Skeletal muscle tissue (tissue), 4 donors: Measurements from ENCODE around the gene NPAS2. TPM values are rescaled to one million over a fixed set of nuclear protein-coding genes. Genes with fewer than 3 reads are reported as not detected.
A peak's percentile ranks its signal among the peaks of the same experiment; 100 is the strongest.

ENCODE experiments used
- H3K27ac ChIP-seq: one replicate; pipeline ENCODE4 v1.7.0; 2013; ENCODE audit warnings: mild to moderate bottlenecking, low read depth, low read length, inconsistent platforms
- H3K27me3 ChIP-seq, 3 donors: one replicate each; pipeline ENCODE4 v1.7.0; 2013; ENCODE audit warnings: low read length in 3 of 3; ENCODE audit not compliant: control insufficient read depth in 3 of 3, insufficient read depth in 3 of 3
- H3K36me3 ChIP-seq, 3 donors: one replicate each; pipeline ENCODE4 v1.7.0; 2013; ENCODE audit warnings: low read length in 3 of 3; ENCODE audit not compliant: control insufficient read depth in 3 of 3, insufficient read depth in 3 of 3
- H3K4me1 ChIP-seq, 3 donors: one replicate each; pipeline ENCODE4 v1.7.0; 2013; ENCODE audit warnings: low read length in 3 of 3, mild to moderate bottlenecking in 3 of 3; ENCODE audit not compliant: control insufficient read depth in 3 of 3, insufficient read depth in 3 of 3
- H3K4me3 ChIP-seq, 3 donors: one replicate each; pipeline ENCODE4 v1.7.0; 2013; ENCODE audit warnings: low read length in 3 of 3
- H3K9ac ChIP-seq, 3 donors: one replicate each; pipeline ENCODE4 v1.7.0; 2013; ENCODE audit warnings: low read length in 3 of 3, mild to moderate bottlenecking in 3 of 3, moderate library complexity in 2 of 3, low read depth in 1 of 3
- H3K9me3 ChIP-seq, 3 donors: one replicate each; pipeline ENCODE4 v1.7.0; 2013; ENCODE audit warnings: low read length in 3 of 3; ENCODE audit not compliant: control insufficient read depth in 3 of 3
- total RNA-seq: library from RNA; depleted of rRNA; stranded (reverse); fragments of >200 nt; gene quantifications from one replicate; pipeline ENCODE4 v1.2.3, GENCODE V29; 2014
- donor health status: Osteomylitis.

Gene NPAS2
- total RNA-seq, 1 donor from 2014 or later = 7.8 TPM

DNA sequence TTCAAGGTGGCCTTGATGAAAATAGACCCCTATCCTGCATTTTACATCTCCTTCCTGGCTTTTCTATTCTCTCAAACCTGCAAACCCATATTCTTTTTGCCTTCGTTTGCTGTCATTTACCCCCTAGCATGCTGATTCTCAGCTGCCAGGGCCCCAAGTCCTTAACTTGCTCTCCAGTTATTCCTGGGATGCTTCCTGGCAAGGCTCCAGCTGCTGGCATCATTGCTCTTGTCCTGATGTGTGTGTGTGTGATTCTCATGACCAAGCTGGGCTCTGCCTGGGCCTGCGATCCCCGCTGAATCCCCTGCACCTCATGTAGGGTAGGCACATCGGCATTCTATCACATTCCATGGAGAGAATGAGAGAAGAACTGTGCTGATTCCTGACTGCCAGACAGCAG is 11.9 kb downstream of the NPAS2 start:
- no peak overlapping the region for H3K27ac ChIP-seq
- H3K27me3 ChIP-seq = no peaks in the 10 kb centered on the region
- peaks cover 13 to 27% (median 20%) of the 10 kb centered on the region in 3 donors for H3K4me1 ChIP-seq
- H3K36me3 ChIP-seq = no peaks in the 10 kb centered on the region
- no peaks in the 10 kb centered on the region for H3K9me3 ChIP-seq
- peak overlapping the region in 1 of 3 donors; percentile 35 for H3K9ac ChIP-seq
- H3K4me3 ChIP-seq = no peak overlapping the region

DNA sequence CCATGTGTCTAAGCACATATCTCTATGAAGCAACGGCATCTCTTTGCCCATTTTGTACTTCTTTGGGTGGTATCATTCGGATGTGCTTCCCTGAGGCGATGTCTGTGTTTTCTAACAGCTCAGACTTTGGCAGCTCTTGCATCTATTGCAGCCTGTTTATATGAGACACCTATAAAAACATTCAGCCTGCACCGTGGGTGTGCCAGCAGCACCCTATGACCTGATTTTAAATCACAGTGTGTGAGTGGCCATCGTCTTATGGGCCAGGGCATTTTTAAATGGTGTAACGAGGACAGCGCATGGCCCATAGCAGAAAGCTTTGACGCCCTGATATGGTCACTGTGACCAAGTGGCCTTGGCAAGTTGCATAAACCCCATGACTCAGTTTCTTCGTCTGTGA is 12.9 kb downstream of the NPAS2 start:
- Histone ChIP-seq H3K9me3 (no peaks in the 10 kb centered on the region), H3K4me3 (no peak overlapping the region), H3K9ac (peak overlapping the region in 2 of 3 donors; percentile 1 to 35), H3K4me1 (peaks cover 13 to 25% (median 22%) of the 10 kb centered on the region in 3 donors), H3K36me3 (no peaks in the 10 kb centered on the region), H3K27ac (peak overlapping the region; percentile 5), H3K27me3 (no peaks in the 10 kb centered on the region)

DNA sequence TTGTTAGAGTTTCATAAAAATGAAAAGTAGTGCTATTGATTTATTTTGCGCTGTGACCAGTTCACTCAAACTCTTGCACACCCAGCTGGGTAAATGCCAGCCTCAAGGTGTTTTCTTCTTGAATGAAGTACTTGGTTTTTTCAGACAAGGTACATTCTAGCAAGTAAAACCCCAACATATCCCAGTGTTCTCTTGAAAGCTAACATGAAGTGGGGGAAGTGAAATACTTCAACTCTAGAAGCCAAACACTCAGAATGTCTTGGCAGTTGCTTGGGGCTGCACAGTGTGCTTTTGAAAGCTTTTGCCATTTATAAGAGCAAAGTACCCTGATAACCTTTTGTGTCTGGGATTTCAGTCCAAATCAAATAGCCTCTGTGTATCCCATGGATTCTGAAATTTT is 13.4 kb downstream of the NPAS2 start:
- Histone ChIP-seq H3K4me3 (no peak overlapping the region), H3K9ac (no peak overlapping the region), H3K4me1 (peaks cover 13 to 25% (median 22%) of the 10 kb centered on the region in 3 donors), H3K27me3 (no peaks in the 10 kb centered on the region), H3K9me3 (no peaks in the 10 kb centered on the region), H3K36me3 (no peaks in the 10 kb centered on the region), H3K27ac (peak overlapping the region; percentile 5)

DNA sequence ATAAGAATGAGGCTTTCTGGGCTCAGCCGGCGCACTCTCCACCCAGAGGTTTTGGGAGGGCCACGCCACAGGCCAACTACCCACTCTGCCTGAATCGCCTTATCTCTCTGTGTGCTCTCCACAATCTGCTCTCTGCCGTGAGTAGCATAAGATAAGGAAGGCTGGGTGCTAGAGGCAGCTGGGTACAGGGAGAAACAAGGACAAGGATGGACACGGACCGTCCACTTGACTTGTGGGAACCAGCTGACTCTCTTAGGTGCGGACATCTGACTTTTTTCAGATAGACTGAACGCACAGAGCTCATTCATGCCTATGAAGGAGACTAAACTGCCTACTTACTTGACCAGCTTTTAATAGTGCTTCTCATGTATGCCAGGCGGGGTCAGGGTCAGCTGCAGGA is 14.3 kb downstream of the NPAS2 start:
- Histone ChIP-seq H3K27me3 (no peaks in the 10 kb centered on the region), H3K4me1 (peaks cover 13 to 25% (median 22%) of the 10 kb centered on the region in 3 donors), H3K9me3 (no peaks in the 10 kb centered on the region), H3K27ac (no peak overlapping the region), H3K4me3 (no peak overlapping the region), H3K36me3 (no peaks in the 10 kb centered on the region), H3K9ac (no peak overlapping the region)

DNA sequence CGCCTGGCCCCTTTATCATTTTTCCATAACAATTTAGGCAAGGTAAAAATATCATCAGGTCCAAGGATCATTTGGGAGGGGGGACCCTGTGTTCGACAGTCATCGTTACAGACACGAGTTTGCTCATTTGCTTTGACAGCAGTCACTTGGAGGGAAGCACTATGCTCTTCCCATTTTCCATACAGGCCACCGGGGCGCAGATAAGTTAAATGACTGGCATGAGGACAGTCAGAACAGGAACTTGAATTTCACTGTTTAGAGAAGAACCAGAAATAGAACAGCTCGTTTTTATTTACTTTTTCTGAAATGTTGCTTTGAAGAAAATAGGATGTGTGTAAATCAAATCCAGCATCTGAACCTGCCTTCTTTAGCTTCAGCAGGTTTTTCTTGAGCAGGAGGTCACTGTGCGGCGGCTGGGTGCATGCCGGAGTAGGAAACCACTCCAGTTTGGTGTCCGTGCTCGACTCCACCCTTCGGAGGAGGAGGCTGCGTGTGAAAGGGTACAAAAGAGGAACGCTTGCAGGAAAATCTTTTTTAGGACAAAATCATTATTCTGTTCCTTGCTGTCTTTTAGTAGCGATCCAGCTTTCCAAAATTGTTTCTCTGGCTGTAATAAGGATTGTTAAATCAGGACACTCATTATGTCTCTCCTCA is 15.2 kb downstream of the NPAS2 start:
- H3K4me3 ChIP-seq = no peak overlapping the region
- H3K4me1 ChIP-seq = peaks cover 13 to 25% (median 22%) of the 10 kb centered on the region in 3 donors
- H3K27ac ChIP-seq = no peak overlapping the region
- no peaks in the 10 kb centered on the region for H3K27me3 ChIP-seq
- no peaks in the 10 kb centered on the region for H3K9me3 ChIP-seq
- no peak overlapping the region for H3K9ac ChIP-seq
- no peaks in the 10 kb centered on the region for H3K36me3 ChIP-seq

DNA sequence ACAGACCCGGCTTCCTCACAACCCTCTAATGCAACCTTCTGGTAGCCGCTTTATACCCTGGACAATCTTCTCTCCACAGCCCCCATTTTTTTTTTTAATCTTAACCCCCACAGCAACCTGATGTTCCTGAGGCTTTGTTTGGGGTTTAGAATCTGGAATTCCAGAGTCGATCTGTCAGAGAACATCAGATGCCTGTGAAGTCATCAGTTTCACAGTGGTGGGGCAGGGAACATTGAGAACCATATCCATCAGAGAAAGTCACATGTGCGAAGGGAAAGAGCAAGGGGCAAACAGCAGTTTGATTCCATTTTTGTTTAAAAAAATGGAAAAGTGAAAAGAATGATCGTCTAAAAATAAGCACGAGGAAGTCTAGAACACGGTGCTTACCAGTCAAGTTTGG is 20.6 kb downstream of the NPAS2 start:
- H3K36me3 ChIP-seq = no peaks in the 10 kb centered on the region
- no peak overlapping the region for H3K9ac ChIP-seq
- no peaks in the 10 kb centered on the region for H3K9me3 ChIP-seq
- no peak overlapping the region for H3K27ac ChIP-seq
- peaks cover 9 to 11% (median 9%) of the 10 kb centered on the region in 3 donors for H3K4me1 ChIP-seq
- H3K4me3 ChIP-seq = no peak overlapping the region
- no peaks in the 10 kb centered on the region for H3K27me3 ChIP-seq

DNA sequence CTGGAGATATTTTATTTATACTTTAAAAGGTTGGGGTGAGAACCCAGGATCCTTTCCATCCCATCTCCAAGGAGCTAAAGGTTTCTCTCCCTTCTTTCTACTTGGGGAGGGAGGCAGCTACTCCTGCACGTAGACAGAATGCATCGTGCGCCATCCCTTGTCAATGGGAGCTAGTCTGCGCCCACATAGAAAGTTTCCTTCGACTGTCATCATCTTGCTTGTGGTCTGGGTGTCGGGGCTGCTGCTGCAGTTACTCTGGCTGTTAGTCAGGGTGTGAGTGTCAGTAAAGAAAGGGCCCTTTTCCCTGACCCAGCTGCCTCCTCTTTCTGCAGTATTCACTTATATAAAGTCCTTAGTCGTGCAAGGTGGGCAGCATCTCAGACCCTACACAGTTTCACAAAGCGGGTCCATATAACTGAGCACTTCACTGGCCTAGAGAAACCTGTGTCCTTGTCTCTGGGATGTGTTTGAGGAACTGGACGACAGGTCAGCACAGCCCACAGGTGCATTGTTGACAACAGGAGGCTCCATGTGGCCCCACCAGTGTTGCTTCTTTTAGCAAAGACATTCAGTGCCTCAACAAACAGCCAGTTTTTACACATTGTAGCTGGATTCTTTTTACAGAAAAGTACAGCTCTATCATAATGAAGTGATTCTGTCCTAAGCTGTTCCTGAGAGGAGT is 22.4 kb downstream of the NPAS2 start:
- H3K9ac ChIP-seq = peak overlapping the region in 1 of 3 donors; percentile 33
- no peak overlapping the region for H3K27ac ChIP-seq
- no peaks in the 10 kb centered on the region for H3K9me3 ChIP-seq
- H3K36me3 ChIP-seq = no peaks in the 10 kb centered on the region
- H3K27me3 ChIP-seq = no peaks in the 10 kb centered on the region
- no peak overlapping the region for H3K4me3 ChIP-seq
- peaks cover 12 to 15% (median 14%) of the 10 kb centered on the region in 3 donors for H3K4me1 ChIP-seq

DNA sequence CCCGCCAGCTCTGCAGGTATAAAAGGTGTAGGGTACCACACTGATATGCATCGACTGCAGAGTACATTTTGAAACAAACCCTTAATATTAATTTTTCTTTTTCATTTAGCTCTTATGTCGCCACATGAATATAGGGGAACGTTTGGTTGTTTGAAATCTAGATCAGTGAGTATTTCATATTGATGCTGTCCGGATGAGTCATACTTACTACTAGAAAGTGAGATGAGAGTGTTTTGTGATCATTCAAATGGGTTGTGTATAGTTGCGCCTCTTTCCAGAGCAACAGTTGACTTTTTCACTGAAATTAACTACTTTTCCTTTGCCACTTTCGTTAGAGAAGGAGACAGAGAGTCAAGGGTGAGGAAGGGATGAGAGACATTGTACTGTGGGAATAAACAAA is 24.6 kb downstream of the NPAS2 start:
- Histone ChIP-seq H3K4me3 (no peak overlapping the region), H3K36me3 (no peaks in the 10 kb centered on the region), H3K27me3 (no peaks in the 10 kb centered on the region), H3K27ac (no peak overlapping the region), H3K9me3 (no peaks in the 10 kb centered on the region), H3K4me1 (peaks cover 12 to 14% (median 13%) of the 10 kb centered on the region in 3 donors), H3K9ac (no peak overlapping the region)

DNA sequence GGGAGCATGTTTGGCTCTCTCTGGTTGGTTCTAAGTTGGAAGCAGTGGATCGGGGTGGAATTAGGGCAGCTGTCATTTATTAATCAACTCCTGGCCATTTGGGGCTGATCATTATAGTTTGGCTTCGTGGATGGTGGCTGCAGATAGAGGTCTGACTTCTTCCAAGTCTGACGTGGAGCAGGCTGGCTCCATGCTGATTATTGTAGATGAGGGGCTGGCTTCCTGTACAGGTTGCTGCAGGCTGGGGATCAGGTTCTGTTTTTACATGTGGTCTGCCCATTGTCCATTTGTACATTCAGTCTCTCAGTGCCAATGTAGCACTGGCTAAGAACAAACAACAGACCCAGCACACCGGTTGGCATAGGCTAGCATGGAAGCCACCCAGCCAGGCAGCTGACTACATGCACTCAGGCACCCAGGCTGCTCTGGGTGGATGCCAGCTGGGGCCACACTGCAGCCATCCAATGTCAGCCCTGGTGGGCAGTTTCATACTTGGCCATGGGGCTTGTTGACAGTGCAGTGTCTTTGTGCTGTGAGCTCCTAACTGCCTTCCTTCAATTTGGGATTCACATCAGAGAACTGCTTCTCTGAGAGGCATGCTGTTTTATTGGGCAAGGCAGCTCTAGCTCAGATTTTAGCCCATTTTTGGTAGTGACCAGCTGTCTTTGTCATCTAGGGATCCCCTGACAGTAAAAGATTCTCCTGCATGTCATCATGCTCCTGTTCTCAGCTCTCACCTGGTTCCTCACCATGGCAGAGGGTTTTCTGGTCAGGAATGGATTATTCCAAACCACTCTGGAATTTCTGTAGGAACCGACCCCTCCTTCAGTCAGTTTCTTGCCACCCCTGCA is 25.4 kb downstream of the NPAS2 start:
- H3K9ac ChIP-seq = peak overlapping the region in 1 of 3 donors; percentile 41
- no peaks in the 10 kb centered on the region for H3K27me3 ChIP-seq
- peaks cover 12 to 14% (median 13%) of the 10 kb centered on the region in 3 donors for H3K4me1 ChIP-seq
- peak overlapping the region; percentile 32 for H3K27ac ChIP-seq
- H3K36me3 ChIP-seq = no peaks in the 10 kb centered on the region
- H3K4me3 ChIP-seq = no peak overlapping the region
- no peaks in the 10 kb centered on the region for H3K9me3 ChIP-seq

DNA sequence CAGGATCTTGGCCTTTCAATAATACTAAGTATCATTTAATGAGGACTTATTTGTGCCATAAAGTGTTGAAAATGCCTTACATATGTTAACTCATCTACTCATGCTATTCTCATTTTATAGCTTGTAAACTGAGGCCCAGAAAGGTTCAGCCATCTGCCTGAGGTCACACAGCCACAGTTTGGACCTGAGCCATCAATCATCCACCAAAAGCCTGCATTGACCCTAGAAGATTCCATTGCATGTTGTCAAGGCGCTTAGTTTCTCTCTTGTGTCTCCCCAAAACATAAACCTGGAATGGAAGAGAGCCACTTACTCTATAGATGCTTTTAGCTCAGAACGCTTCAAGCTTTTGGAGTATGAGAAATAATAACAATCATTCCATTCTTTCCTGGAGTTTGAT is 26.8 kb downstream of the NPAS2 start:
- no peaks in the 10 kb centered on the region for H3K36me3 ChIP-seq
- no peaks in the 10 kb centered on the region for H3K9me3 ChIP-seq
- H3K27ac ChIP-seq = no peak overlapping the region
- H3K4me1 ChIP-seq = peaks cover 12 to 14% (median 13%) of the 10 kb centered on the region in 3 donors
- H3K27me3 ChIP-seq = no peaks in the 10 kb centered on the region
- H3K9ac ChIP-seq = no peak overlapping the region
- no peak overlapping the region for H3K4me3 ChIP-seq
